ENCODE results near the gene RACGAP1. TPM values are rescaled to one million over a fixed set of nuclear protein-coding genes. Genes with fewer than 3 reads are reported as not detected.

Gene RACGAP1, protein sequence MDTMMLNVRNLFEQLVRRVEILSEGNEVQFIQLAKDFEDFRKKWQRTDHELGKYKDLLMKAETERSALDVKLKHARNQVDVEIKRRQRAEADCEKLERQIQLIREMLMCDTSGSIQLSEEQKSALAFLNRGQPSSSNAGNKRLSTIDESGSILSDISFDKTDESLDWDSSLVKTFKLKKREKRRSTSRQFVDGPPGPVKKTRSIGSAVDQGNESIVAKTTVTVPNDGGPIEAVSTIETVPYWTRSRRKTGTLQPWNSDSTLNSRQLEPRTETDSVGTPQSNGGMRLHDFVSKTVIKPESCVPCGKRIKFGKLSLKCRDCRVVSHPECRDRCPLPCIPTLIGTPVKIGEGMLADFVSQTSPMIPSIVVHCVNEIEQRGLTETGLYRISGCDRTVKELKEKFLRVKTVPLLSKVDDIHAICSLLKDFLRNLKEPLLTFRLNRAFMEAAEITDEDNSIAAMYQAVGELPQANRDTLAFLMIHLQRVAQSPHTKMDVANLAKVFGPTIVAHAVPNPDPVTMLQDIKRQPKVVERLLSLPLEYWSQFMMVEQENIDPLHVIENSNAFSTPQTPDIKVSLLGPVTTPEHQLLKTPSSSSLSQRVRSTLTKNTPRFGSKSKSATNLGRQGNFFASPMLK
- total RNA-seq (ENCODE audit: insufficient read depth, low replicate concordance), result 27.2 TPM

DNA sequence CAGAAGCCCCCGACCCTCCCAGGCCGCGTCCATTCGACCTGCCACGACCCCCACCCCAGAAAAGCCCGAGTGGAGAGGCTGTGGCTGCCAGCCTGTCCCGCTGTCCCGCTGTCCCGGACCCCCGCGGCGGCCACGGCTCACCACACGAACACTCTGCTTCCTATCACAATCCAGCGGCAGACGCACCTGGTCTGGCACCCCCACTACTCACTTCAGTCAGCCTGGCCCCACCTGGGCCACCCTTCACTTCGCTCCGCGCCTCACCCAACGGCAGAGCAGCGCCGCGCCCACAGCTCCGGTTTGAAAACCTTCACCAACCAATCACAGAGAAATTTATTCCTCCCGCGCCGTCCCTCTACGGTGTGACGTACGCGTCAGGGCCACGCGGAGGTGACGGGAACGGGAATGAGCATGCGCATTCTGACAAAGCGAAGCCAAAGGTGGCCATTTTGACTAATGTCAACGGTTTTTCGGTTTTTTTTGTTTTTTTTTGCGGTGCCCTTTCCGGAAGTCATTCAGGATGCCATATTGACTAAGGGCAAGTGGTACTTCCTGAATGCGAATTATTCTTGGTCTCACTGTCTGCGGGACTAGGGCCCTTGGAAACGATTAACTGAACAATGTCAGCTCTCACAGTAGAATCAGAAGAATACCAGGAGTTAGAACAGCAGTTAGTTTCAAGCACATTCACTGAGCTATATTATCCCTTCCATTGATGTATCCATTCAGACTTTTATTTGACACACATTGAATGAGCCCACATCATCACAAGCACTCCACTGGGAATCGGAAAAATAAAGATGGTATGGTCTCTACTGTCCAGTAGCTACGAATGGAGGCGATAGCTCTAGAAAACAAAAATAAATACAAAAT, at the start of gene RACGAP1:
Gene RACGAP1 (minus strand): TSS at position 308 of the 873 bp plus-strand sequence. CDS start 8,779 bp downstream, outside the sequence.
- peak; percentile 99 for DNase-seq (ENCODE audit: low spot score)

DNA sequence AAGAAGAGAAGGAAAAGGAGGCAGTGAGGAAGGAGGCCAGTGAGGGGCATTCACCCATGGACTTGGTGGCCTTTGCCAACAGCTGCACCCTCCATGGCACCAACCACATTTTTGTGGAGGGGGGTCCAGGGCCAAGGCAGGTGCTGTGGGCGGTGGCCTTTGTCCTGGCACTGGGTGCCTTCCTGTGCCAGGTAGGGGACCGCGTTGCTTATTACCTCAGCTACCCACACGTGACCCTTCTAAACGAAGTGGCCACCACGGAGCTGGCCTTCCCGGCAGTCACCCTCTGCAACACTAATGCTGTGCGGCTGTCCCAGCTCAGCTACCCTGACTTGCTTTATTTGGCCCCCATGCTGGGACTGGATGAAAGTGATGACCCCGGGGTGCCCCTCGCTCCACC, 48.4 kb upstream of the RACGAP1 start:
- no peak for DNase-seq (ENCODE audit: low spot score)

DNA sequence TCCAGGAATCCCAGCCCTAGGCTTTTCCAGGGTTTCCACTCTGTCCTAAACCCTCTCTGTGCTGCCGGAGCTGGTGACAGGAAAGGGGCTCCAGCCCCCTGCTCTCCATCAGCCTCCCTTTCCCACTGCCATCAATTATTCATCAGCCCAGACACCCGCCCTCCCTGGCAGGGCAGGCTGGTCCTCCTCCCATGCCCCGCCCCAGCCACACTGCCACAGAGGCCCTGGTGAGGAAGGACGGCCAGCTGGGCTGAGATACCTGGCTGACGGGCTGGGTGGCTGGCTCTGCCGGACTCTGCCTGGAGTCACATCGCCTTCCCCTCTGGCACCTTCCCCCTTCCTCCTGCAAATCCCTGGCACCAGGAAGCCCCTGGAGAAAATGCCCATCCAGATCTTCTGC, 47.9 kb upstream of the RACGAP1 start:
- no peak for DNase-seq (ENCODE audit: low spot score)

DNA sequence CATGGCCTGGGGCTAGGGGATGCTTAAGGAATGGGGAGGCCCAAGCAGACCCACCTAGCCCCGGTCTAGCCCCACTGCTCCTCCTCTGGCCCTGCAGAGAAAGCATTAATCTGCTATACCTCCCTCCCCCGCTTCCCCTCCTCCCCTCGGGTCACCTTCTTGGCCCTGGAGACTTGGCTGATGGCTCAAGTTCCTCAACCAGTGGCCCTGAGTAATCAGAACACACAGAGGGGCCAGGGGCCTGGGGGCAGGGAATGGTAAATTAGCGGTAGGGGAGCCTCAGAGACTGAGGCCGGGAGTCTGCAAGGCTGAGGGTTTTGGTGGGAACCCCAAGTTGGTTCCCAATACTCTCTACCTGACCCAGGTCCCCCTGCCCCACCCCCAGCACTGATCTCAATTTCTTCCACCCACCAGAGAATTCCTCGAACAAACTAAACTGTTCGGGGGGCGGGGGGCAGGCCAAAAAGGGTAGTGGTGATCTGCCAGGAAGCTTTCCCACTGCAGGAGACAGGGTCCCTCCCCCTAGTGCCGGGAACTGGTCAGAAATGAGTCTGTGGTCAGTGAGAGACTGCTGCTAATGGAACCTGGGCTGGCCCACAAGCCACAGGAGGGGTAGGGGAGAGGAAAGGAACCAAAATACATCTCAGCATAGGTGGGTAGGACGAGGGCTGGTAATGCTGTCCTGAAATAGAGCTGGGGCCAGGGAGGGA, 47.1 kb upstream of the RACGAP1 start:
- no peak for DNase-seq (ENCODE audit: low spot score)

DNA sequence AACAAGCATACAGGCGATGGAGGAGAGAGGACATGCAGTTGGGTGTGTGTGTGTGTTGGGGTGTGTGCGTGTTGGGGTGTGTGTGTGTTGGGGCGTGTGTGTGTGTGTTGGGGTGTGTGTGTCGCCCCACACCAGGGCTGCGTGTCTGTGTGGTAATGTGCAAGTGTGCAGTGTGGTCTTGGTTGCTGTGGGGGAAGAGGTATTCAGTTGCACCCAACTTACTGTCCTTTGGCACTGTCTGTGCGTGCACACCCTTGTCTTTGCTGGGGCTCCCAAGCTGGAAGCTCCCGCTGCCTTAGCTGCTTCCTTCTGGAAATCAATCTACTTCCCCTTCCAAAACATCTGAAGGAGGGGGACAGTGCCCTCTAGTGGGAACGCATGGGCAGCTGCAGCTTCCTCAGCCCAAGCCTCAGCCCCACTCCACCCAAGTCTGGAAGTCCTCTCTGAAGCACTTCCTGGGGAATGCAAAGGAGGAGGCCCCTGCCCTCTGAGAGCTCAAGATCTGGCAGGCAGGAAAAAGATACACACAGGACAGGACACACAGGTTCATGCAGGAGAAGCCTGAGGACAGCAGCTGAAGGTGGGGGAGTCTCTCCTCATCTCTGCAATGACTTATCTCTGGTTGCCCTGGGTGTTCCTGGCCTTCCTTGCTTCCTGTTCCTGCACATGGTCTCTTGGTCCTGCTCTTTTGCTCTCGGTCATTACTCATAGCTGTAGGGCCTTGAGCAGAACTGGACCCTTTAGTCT, 45.2 kb upstream of the RACGAP1 start:
- DNase-seq (ENCODE audit: low spot score), result peak; percentile 93

DNA sequence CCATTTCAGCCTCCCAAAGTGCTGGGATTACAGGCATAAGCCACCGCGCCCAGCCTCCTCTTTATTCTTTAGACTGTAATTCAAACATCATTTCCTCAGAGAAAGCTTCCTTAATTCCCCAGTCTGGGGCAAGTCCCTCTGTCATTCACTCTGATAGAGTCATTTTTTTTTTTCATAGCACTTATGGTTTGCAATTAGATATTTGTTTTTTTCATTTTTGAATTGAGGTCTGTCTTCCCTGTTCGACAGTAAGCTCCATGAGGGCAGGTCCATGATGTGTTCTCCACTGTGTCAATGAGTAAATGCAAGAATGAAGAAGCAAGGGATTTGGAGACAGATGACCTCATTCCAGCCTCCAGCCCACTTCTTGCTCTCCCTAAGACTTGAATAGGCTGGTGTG, 44.2 kb upstream of the RACGAP1 start:
- no peak for DNase-seq (ENCODE audit: low spot score)

DNA sequence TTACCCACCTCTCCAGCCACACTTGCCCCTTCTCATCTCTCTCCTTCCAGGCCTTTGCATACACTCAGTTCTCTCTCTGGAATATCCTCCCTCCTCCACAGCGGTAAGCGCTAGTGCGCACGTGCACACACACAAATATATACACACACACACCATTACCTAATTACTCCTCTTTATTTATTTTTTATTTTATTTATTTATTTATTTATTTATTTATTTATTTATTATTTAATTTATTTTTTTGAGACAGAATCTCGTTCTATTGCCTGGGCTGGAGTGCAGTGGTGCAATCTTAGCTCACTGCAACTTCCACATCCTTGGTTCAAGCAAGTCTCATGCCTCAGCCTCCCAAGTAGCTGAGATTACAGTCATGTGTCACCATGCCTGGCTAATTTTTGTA, 43.8 kb upstream of the RACGAP1 start:
- no peak for DNase-seq (ENCODE audit: low spot score)

DNA sequence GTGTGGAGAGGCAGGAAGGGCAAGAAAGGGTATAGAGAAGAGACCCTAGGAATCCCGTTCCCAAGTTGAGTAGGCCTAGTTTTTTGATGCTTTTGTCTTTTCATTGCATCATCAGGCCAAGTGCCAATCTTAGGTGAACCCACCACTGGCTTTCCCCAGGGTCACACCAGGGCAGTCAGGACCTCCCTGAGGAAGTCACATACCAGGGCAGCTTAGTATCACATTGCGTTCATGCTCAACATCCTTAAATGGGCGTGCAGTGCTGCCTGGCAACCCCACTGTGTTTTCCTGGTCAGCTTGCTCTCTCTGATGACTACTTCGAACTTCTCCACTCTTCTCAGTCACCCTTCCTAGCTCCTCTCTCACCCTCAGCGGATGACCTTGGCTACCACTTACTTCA, 41.1 kb upstream of the RACGAP1 start:
- peak; percentile 46 for DNase-seq (ENCODE audit: low spot score)

DNA sequence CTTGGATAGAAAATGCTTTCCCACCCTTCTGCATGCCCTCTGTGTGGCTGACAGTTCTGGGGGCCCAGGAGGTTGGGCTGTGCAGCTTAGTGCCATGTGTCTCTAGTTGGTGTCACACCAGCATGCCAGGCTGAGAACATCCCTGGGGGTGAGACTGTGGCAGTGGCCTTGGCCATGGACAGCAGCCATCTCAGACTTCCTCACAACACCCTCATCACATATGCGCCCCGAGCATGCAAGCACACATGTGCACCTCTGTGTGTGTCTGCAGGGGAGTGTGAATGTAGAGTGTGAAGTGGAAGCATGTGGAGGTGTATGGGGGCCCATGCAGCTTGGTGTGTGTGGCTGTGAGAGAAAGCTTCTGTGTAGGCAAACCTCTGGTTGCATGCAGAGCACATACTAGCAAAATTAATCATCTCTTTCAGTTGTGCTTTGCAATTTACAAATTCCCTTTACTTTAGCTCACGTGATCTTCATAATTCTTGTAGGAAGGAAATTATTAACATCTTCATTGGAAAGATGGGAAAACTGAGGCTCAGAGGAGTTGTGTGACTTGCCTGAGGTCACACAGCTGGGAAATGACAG, 40.5 kb upstream of the RACGAP1 start:
- DNase-seq (ENCODE audit: low spot score), result no peak

DNA sequence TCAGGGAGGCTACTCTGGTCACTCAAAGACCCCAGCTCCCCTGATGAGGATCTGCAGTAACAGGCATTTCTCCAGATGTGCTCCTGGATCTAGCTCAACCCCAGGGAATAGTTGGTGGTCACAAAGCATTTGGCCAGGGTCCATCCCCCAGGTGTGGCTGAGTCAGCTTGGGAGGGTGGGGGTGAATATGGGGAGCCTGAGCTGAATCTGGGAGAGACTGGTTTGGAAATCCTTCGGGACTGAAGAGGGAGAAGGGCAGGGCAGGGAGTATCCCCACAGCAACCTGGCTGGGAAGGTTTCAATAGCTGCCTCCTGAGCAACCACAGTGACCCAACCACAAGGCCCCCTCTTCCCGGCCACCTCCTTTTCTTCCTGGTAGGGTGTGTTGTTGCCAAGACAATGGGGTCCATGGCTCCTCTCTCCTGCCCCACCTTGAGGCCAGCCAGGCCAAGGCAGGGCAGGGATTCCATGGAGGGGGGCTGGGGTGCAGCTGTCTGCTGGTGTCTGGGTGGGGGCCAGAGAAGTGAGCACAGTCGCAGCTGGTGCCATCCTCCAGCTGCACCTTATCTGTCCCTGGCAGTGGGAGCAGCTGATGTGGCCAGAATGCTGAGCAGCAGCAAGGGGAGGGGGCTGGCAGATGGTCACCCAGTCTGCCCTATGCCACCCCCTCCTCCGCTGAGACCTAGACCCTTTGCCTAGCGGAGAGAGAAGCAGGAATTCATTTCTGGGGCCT, 37.6 kb upstream of the RACGAP1 start:
- DNase-seq (ENCODE audit: low spot score), result no peak

DNA sequence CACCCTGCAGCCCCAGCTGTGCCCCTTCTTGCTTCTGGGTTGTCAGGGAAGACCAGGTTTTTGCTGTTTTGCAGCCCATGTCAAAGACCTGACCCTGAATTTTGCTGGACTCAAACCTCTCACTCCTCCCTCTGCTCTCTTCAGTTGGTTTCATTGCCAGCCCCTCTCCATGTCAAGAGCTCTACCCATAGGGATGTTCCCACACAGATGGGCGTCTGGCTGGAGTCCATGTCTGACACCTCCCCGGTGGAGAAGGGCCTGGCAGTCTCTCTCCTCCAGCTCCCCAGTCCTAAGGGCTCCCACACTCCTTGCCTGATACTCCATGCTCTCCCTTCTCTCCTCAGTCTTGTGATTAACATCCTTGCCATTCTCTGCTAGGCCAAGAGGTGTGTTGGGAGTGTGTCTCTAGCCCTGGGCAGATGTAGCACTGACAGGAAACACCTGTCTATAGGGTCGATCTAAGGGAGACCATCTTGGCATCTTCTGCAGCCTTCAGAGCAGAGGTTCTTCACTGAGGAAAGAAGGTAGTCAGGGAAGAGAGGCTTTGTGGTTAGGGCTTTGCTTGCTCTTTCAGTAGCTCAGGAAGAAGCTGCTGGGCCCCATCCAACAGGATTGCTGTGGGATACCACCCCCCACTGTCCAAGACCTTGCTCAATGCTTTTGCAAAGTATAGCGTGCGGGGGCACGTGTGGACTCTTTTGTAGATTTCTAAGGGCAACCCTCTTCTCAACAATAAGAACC, 36.8 kb upstream of the RACGAP1 start:
- DNase-seq (ENCODE audit: low spot score), result no peak

DNA sequence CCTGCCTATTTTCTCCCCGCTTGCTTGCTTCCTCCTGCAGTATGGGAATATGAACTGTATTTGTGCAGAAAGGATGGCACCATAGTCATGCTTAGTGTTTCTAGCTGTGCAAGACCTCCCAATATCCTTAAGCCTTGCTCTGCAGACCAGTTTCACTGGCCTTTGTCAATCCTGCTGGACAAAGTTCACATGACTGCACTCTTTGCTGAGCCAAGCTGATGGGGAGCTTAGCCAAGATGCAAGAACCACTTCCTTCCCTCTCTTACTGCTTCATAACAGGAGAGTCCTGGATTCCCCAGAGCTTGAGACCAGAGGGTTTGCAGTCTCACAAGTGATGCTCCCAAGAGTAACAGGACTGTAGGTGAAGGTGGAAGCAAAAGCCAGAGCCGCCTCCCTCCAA, 35.9 kb upstream of the RACGAP1 start:
- DNase-seq (ENCODE audit: low spot score), result no peak

DNA sequence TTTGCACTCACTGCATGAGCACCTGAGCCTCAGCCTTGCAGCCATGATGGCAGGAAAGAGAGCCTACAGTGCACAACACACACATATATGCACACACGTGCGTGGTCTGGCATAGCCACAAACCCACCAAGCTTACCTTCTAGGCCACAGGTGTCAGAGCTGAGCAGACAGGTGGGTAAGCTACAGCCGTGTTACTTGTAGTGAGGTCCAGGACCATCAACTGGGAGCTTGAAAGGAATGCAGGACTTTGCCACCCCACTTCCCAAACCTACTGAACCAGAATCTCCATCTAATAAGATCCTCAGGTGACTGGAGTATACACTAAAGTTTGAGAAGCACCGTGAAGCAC, 34.8 kb upstream of the RACGAP1 start:
- no peak for DNase-seq (ENCODE audit: low spot score)

DNA sequence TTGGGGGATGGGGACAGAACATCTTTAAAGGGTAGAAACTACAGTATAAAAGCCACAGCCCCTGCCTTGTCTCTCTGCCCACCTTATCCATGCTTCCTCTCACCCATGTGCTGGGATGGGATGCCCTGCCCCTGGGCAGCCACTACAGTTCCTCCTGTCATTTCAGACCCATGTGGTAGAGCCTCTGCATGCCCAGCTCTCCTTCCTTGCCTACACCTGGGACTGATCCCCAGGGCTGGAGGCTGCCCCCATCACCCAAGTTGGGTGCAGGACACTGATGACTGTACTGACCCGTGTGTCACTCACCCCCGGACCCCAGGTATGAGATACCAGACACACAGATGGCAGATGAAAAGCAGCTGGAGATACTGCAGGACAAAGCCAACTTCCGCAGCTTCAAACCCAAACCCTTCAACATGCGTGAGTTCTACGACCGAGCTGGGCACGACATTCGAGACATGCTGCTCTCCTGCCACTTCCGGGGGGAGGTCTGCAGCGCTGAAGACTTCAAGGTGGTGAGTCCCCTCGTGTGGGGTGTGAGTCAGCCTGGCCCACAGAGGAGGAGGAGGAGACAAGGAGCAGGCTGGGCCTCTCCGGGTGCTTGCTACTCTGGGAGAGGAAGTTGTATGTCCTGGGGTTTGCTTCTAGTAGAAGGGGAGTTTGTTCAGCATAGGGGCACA, 34.3 kb upstream of the RACGAP1 start:
- no peak for DNase-seq (ENCODE audit: low spot score)

DNA sequence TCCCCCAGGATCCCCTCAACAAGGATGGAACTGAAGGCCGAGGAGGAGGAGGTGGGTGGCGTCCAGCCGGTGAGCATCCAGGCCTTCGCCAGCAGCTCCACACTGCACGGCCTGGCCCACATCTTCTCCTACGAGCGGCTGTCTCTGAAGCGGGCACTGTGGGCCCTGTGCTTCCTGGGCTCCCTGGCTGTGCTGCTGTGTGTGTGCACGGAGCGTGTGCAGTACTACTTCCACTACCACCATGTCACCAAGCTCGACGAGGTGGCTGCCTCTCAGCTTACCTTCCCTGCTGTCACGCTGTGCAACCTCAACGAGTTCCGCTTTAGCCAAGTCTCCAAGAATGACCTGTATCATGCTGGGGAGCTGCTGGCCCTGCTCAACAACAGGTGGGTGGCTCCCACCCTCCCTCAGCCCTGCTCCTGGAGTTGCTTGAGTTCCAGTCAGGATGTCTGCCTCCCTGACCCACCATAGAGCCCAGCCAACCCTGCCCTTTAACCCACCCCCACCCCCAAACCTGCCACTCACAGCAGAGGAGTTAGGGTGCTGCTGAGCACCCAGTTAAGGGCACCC, 33.5 kb upstream of the RACGAP1 start:
- no peak for DNase-seq (ENCODE audit: low spot score)

DNA sequence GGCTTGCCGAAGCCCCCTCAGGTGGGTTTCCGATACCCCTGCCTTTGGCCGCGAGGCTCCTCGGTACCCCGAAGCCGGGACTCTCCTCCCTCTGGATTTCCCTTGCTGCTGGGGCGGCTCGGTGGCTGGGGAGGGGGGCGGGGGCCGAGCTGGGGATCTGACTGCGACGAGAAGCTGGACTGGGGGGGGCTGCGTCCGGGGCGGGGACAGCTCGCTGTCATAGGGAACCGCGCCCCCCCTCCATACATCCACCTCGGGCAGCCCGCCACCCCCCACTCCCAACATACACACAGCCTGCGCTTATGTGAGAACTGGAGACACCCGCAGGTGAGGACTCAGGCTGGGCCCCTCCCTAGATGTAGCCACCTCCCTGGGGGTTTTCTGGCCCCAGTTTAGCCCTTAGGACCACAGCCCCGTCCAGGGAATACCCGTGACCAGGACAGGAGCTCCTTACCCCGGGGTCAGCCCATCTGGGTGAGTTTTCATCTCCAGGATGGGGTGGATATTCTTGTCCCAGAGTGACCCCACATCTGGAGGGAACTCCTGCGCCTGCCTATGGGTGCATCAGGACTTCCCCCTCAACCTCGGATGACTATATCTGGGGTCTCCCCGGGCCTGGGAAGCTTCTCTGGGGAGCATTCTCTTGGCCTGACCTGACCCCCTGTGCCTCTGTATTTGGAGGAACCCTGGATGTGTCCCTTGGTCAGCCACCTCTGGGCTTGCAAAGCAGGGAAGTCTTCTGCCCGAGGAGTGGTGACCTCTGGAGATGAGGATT, 32.8 kb upstream of the RACGAP1 start:
- DNase-seq (ENCODE audit: low spot score), result no peak
